Progenitor cell of endocrine pancreas (in vitro differentiated cells): ENCODE results near the gene ZDHHC1. TPM values are rescaled to one million over a fixed set of nuclear protein-coding genes. Genes with fewer than 3 reads are reported as not detected.
A peak's percentile ranks its signal among the peaks of the same experiment; 100 is the strongest.
"Not testable (repeated sequence)": the region's sequence is repeated elsewhere in the genome, so short reads cannot be mapped to it uniquely, and the experiment has no call there.

Source experiments
- DNase-seq: peaks from one replicate; pipeline ENCODE4 v3.0.0; 2021; ENCODE audit warnings: low spot score; ENCODE audit not compliant: unreplicated experiment
- H3K27ac Mint-ChIP-seq: 2 replicates; pipeline ENCODE4 v1.8.0; 2021; ENCODE audit warnings: mild to moderate bottlenecking, moderate library complexity, mixed read lengths
- H3K27me3 Mint-ChIP-seq: 2 replicates; pipeline ENCODE4 v1.8.0; 2021; ENCODE audit warnings: mixed read lengths
- H3K36me3 Mint-ChIP-seq: 2 replicates; pipeline ENCODE4 v1.8.0; 2022; ENCODE audit warnings: mixed read lengths; ENCODE audit not compliant: insufficient read depth
- H3K4me1 Mint-ChIP-seq: 2 replicates; pipeline ENCODE4 v1.8.0; 2021; ENCODE audit warnings: low read depth, mixed read lengths
- H3K4me3 Mint-ChIP-seq: 2 replicates; pipeline ENCODE4 v1.8.0; 2021; ENCODE audit warnings: low read depth, mild to moderate bottlenecking, moderate library complexity, mixed read lengths
- H3K9me3 Mint-ChIP-seq: 2 replicates; pipeline ENCODE4 v1.8.0; 2021; ENCODE audit warnings: low read depth, mixed read lengths
- CTCF ChIP-seq: fragments of 200-600 bp; sonication (generic); IDR thresholded peaks from one replicate; pipeline ENCODE4 v1.5.0; 2021; ENCODE audit warnings: antibody characterized with exemption, mild to moderate bottlenecking; ENCODE audit not compliant: unreplicated experiment
- total RNA-seq: library from RNA; stranded (reverse); gene quantifications from 2 replicates; pipeline ENCODE4 v1.2.1, GENCODE V29; 2021

The ZDHHC1 gene
- total RNA-seq, 1 donor from 2014 or later = 16.5 TPM

- Mint-ChIP-seq H3K27ac (no peak overlapping the region), H3K36me3 (no peaks in the 10 kb centered on the region)
Measured at GRCh38 chr16:67356396-67356795, 59.9 kb downstream of the ZDHHC1 start.

GRCh38 chr16:67352463-67352862 lies 63.8 kb downstream of the ZDHHC1 start:
- not testable (repeated sequence) for H3K27ac Mint-ChIP-seq, H3K4me3 Mint-ChIP-seq, DNase-seq, H3K9me3 Mint-ChIP-seq, H3K27me3 Mint-ChIP-seq, H3K36me3 Mint-ChIP-seq
- H3K4me1 Mint-ChIP-seq = peaks cover 18% of the 10 kb centered on the region

More at GRCh38 chr16:67356396-67356795, 59.9 kb downstream of the ZDHHC1 start:
- TF ChIP-seq CTCF = no peak
- Mint-ChIP-seq H3K4me3 (no peak overlapping the region), H3K27me3 (no peaks in the 10 kb centered on the region), H3K4me1 (peaks cover 32% of the 10 kb centered on the region), H3K9me3 (no peaks in the 10 kb centered on the region)
- no peak for DNase-seq

- Mint-ChIP-seq H3K4me1 (peaks cover 7% of the 10 kb centered on the region), H3K27ac (no peak overlapping the region), H3K27me3 (no peaks in the 10 kb centered on the region), H3K9me3 (no peaks in the 10 kb centered on the region), H3K4me3 (no peak overlapping the region), H3K36me3 (no peaks in the 10 kb centered on the region)
- TF ChIP-seq CTCF = no peak
- no peak for DNase-seq
Measured at GRCh38 chr16:67350324-67350723, 66.0 kb downstream of the ZDHHC1 start.

GRCh38 chr16:67349172-67349571 lies 67.1 kb downstream of the ZDHHC1 start:
- no peaks in the 10 kb centered on the region for H3K9me3 Mint-ChIP-seq
- peaks cover 7% of the 10 kb centered on the region for H3K4me1 Mint-ChIP-seq
- no peak overlapping the region for H3K27ac Mint-ChIP-seq
- no peak overlapping the region for H3K4me3 Mint-ChIP-seq
- TF ChIP-seq CTCF = peak; percentile 40
- no peak for DNase-seq
- H3K36me3 Mint-ChIP-seq = no peaks in the 10 kb centered on the region
- no peaks in the 10 kb centered on the region for H3K27me3 Mint-ChIP-seq

- TF ChIP-seq CTCF = no peak
- Mint-ChIP-seq H3K4me3 (no peak overlapping the region), H3K36me3 (no peaks in the 10 kb centered on the region), H3K27me3 (no peaks in the 10 kb centered on the region), H3K4me1 (peaks cover 3% of the 10 kb centered on the region), H3K9me3 (no peaks in the 10 kb centered on the region), H3K27ac (no peak overlapping the region)
- no peak for DNase-seq
Measured at GRCh38 chr16:67346341-67346740, 69.9 kb downstream of the ZDHHC1 start.

- H3K4me1 Mint-ChIP-seq = peaks cover 3% of the 10 kb centered on the region
- DNase-seq = no peak
- TF ChIP-seq CTCF = no peak
- no peaks in the 10 kb centered on the region for H3K9me3 Mint-ChIP-seq
- no peaks in the 10 kb centered on the region for H3K27me3 Mint-ChIP-seq
- H3K27ac Mint-ChIP-seq = no peak overlapping the region
- no peak overlapping the region for H3K4me3 Mint-ChIP-seq
- no peaks in the 10 kb centered on the region for H3K36me3 Mint-ChIP-seq
Measured at GRCh38 chr16:67345401-67345800, 70.9 kb downstream of the ZDHHC1 start.

Other genes starting within 250 kb of the ZDHHC1 start
- 9.4 and 12.7 TPM in 2 replicates for gene NOL3, start 245.9 kb downstream of the ZDHHC1 start, total RNA-seq
- gene MATCAP1, start 232.5 kb downstream of the ZDHHC1 start, total RNA-seq = 137 and 145 TPM in 2 replicates
- gene EXOC3L1, start 226.3 kb downstream of the ZDHHC1 start, total RNA-seq = not detected in 2 replicates
- gene E2F4, start 224.3 kb downstream of the ZDHHC1 start, total RNA-seq = 82.1 and 82.8 TPM in 2 replicates
- gene ELMO3, start 217.3 kb downstream of the ZDHHC1 start, total RNA-seq = 5.4 and 5.5 TPM in 2 replicates
- 33.4 and 36.3 TPM in 2 replicates for gene TMEM208, start 189.3 kb downstream of the ZDHHC1 start, total RNA-seq
- 28.2 and 30.2 TPM in 2 replicates for gene FHOD1, start 169.0 kb downstream of the ZDHHC1 start, total RNA-seq
- gene SLC9A5, start 167.5 kb downstream of the ZDHHC1 start, total RNA-seq = 3.4 and 3.9 TPM in 2 replicates
- 3.3 and 3.8 TPM in 2 replicates for gene PLEKHG4, start 136.9 kb downstream of the ZDHHC1 start, total RNA-seq
- 0.14 and 1.4 TPM in 2 replicates for gene KCTD19, start 89.7 kb downstream of the ZDHHC1 start, total RNA-seq
- gene LRRC36, start 89.7 kb downstream of the ZDHHC1 start, total RNA-seq = 1.6 and 2.3 TPM in 2 replicates
- gene TPPP3, start 23.0 kb downstream of the ZDHHC1 start, total RNA-seq = 17.5 and 26.8 TPM in 2 replicates
- 38.7 and 44.5 TPM in 2 replicates for gene HSD11B2, start 14.6 kb upstream of the ZDHHC1 start, total RNA-seq
- gene ATP6V0D1, start 64.7 kb upstream of the ZDHHC1 start, total RNA-seq = 65.3 and 67.5 TPM in 2 replicates
- not detected in 2 replicates for gene AGRP, start 67.1 kb upstream of the ZDHHC1 start, total RNA-seq
- 72.7 and 78.8 TPM in 2 replicates for gene RIPOR1, start 112.4 kb upstream of the ZDHHC1 start, total RNA-seq
- gene CTCF, start 146.0 kb upstream of the ZDHHC1 start, total RNA-seq = 67.8 and 69.8 TPM in 2 replicates
- gene CARMIL2, start 228.7 kb upstream of the ZDHHC1 start, total RNA-seq = 11.8 and 14.2 TPM in 2 replicates
- 32.7 and 34.7 TPM in 2 replicates for gene ACD, start 243.8 kb upstream of the ZDHHC1 start, total RNA-seq
- gene PARD6A, start 244.5 kb upstream of the ZDHHC1 start, total RNA-seq = 5.6 and 6.4 TPM in 2 replicates